Hematopoietic multipotent progenitor cell (in vitro differentiated cells): ENCODE results near the gene PRSS57. TPM values are rescaled to one million over a fixed set of nuclear protein-coding genes. Genes with fewer than 3 reads are reported as not detected.
A peak's percentile ranks its signal among the peaks of the same experiment; 100 is the strongest.

Source experiments
- DNase-seq, 3 donors: peaks; one replicate each; pipeline ENCODE4 v3.0.0-alpha.2; 2011 to 2015; ENCODE audit warnings: low read depth in 2 of 3, low spot score in 2 of 3
- total RNA-seq: library from RNA; depleted of rRNA; stranded (reverse); fragments of >200 nt; gene quantifications from one replicate; pipeline ENCODE4 v1.2.3, GENCODE V29; 2012

Gene PRSS57
- total RNA-seq, 1 donor: 829 TPM

DNA sequence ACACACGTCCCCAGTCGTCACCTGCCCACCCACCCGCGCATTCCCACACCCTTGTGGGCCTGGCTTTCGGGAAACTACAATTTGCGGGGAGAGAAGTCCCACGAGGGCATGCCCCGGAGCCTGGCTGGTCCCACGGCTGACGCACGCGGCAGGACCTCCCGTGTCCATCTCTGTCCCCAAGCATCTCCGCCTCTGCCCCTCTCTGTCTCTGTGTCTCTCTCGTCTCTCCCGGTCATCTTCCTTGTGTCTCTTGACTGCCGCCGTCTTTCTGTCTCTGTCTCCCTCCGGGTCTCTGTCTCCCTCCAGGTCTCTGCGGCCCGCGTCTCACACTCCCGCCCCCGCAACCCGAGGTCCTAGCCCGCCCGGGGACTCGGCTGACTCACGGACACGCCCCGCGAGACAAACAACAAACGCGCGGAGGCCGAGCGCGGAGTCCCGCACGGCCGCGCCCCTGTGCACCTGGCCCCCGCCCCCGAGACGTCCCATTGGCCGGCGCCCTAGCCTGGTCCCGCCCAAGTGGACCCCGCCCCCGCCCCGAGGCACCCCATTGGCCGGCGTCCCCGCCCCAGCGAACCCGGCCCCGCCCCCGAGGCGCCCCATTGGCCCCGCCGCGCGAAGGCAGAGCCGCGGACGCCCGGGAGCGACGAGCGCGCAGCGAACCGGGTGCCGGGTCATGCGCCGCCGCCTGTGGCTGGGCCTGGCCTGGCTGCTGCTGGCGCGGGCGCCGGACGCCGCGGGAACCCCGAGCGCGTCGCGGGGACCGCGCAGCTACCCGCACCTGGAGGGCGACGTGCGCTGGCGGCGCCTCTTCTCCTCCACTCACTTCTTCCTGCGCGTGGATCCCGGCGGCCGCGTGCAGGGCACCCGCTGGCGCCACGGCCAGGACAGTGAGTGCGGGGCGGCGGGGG is 55.7 kb downstream of the PRSS57 start, which contains the start of gene FGF22:
Gene FGF22 (plus strand): TSS at position 627 of the 908 bp plus-strand sequence. CDS start 47 bp downstream, at position 674.
- DNase-seq: peak; percentile 84 to 94 (median 91)

DNA sequence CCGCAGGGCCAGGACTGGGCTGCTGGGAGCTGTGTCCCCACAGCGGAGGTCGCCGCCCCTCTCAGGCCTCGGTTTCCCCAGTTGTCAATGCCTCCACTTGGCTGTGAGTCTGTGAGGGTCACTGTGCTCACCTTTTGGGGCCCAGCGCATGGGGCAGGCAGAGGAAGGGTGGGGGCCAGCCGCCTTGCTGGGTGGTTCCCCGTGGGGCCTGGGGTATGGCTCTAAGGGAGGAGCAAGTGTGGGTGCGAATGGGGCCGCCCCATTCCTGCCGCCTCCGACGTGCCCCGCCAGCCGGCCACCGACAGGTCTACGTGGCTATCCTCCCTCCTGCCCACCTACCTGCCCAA is 56.4 kb downstream of the PRSS57 start:
- DNase-seq: no peak

Other genes starting within 250 kb of the PRSS57 start
- gene SHC2, start 234.4 kb downstream of the PRSS57 start, total RNA-seq: under 0.01 TPM
- gene MADCAM1, start 199.0 kb downstream of the PRSS57 start, total RNA-seq: 0.27 TPM
- 59.0 TPM for gene TPGS1, start 188.0 kb downstream of the PRSS57 start, total RNA-seq
- 49.3 TPM for gene CDC34, start 163.7 kb downstream of the PRSS57 start, total RNA-seq
- 0.27 TPM for gene GZMM, start 151.4 kb downstream of the PRSS57 start, total RNA-seq
- 254 TPM for gene BSG, start 122.9 kb downstream of the PRSS57 start, total RNA-seq
- gene HCN2, start 105.6 kb downstream of the PRSS57 start, total RNA-seq: under 0.01 TPM
- 50.9 TPM for gene POLRMT, start 61.9 kb downstream of the PRSS57 start, total RNA-seq
- under 0.01 TPM for gene FGF22, start 55.6 kb downstream of the PRSS57 start, total RNA-seq
- gene RNF126, start 32.2 kb downstream of the PRSS57 start, total RNA-seq: 50.1 TPM
- 7.5 TPM for gene FSTL3, start 19.1 kb downstream of the PRSS57 start, total RNA-seq
- gene PALM, start 13.5 kb upstream of the PRSS57 start, total RNA-seq: 15.6 TPM
- 0.27 TPM for gene MISP, start 55.7 kb upstream of the PRSS57 start, total RNA-seq
- 348 TPM for gene PTBP1, start 102.0 kb upstream of the PRSS57 start, total RNA-seq
- 5.9 TPM for gene PLPPR3, start 126.5 kb upstream of the PRSS57 start, total RNA-seq
- gene AZU1, start 132.4 kb upstream of the PRSS57 start, total RNA-seq: 5.4 TPM
- 34.7 TPM for gene PRTN3, start 145.5 kb upstream of the PRSS57 start, total RNA-seq
- gene ELANE, start 156.9 kb upstream of the PRSS57 start, total RNA-seq: 11.0 TPM
- gene CFD, start 164.2 kb upstream of the PRSS57 start, total RNA-seq: 9.4 TPM
- gene MED16, start 197.7 kb upstream of the PRSS57 start, total RNA-seq: 78.4 TPM
- not detected for gene RNU6-9, start 198.0 kb upstream of the PRSS57 start, total RNA-seq
- gene R3HDM4, start 217.8 kb upstream of the PRSS57 start, total RNA-seq: 122 TPM
- 1.3 TPM for gene KISS1R, start 221.9 kb upstream of the PRSS57 start, total RNA-seq
- gene ARID3A, start 230.6 kb upstream of the PRSS57 start, total RNA-seq: 37.2 TPM